HG02852 (cell line): Measurements from ENCODE around the gene NECAB2.
"Not testable (repeated sequence)": the region's sequence is repeated elsewhere in the genome, so short reads cannot be mapped to it uniquely, and the experiment has no call there.

Source experiments
- ATAC-seq: cut with Tn5 transposase; IDR thresholded peaks from one replicate; pipeline ENCODE4 v1.9.1; 2021; ENCODE audit warnings: mild to moderate bottlenecking, moderate library complexity; ENCODE audit not compliant: unreplicated experiment

NECAB2 gene

DNA sequence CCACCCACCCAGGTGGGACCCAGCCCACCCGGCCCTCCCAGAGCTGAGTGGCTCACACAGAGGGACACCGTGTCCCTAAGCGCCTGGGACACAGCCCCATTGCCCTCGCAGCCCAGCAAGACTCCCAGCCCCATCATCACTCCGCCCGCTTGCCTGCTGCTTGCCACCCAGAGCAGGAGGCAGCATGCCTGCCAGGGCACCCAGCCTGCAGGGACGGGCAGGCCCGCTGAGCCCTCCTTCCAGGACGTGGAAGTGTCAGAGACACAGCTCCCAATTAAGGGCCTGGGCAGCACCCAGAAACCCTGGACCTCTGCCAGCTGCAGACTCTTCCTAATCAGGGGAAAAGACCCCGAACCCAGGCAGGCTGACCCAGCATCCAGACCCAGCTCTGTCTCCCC is 32.2 kb upstream of the NECAB2 start:
- ATAC-seq: no peak

DNA sequence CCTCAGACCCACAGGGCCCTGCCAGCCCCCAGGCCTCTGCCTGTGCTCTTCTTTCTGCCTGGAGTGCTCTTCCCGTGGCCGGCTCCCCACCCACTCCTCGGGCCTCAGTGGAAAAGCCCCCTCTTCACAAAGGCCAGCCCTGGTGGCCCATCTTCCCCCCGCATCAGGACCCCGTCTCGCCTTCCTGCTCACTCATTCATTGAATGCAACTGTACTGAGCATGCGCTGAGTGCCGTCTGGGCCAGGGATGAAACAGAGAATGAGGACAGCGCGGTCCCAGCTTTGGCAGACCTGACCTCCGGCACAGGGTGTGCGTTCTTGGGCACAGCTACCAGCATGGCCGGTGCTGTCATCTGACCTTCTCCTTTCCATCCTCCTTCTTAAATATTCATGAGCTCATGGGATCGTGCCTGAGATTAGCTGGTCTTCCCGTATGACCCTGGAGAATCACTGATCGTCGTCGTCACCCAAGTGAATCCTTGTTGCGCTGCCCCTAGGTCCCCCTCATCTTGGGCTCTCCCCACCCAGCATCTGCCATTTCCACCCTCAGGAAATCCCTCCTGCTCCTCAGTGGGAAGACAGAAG is 31.4 kb upstream of the NECAB2 start:
- ATAC-seq: no peak

DNA sequence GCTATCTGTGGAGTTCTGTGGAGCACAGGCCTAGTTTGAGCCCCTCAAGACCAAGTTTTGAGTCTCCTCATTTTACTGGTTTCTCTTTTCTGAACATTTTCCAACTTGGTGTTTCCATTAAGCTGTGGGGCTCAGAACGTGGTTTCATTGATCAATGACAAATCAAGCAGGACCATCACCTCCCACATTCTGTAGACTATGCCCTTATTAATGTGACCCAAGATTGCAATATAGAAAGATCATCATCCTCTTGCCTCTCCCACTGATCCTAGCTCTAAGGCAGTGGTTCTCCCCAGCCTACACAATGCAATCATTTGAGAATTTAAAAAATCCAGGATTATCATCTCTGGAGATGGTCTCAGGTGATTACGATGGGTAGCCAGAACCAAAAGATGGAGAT is 30.8 kb upstream of the NECAB2 start:
- ATAC-seq: no peak

DNA sequence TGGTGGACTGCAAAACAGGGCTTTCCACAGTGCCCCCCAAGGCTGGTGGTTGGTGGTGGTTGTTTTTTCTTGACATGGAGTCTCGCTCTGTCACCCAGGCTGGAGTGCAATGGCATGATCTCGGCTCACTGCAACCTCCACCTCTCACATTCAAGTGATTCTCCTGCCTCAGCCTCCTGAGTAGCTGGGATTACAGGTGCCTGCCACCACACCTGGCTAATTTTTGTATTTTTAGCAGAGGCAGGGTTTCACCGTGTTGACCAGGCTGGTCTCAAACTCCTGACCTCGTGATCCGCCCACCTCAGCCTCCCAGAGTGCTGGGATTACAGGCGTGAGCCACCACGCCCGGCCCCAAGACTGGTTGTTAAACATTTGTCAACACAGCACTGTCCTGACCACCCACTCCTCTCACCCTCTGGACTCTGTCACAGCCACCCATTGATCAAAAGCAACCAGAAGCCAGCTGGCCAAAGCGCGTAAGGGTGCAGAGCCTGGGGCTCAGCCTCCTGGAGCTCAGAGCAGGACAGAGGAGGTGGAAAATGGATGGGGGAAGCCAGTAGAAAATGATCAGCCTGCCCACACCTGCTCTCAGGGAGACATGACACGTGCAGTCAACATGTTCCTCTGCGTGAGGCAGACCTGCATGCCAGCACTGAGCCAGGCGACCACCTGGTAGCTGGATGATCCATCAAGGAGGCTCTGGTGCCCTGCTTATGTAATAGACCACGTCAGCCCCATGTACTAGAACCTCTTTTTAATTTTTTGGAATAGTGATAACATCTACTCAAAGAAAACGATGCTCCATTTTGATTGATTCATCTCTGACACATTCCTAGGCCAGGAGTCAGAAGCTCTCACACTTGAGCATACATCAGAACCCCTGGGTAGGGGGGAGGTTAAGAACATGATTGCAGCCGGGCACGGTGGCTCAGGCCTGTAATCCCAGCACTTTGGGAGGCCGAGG is 29.8 kb upstream of the NECAB2 start:
- ATAC-seq: no peak

DNA sequence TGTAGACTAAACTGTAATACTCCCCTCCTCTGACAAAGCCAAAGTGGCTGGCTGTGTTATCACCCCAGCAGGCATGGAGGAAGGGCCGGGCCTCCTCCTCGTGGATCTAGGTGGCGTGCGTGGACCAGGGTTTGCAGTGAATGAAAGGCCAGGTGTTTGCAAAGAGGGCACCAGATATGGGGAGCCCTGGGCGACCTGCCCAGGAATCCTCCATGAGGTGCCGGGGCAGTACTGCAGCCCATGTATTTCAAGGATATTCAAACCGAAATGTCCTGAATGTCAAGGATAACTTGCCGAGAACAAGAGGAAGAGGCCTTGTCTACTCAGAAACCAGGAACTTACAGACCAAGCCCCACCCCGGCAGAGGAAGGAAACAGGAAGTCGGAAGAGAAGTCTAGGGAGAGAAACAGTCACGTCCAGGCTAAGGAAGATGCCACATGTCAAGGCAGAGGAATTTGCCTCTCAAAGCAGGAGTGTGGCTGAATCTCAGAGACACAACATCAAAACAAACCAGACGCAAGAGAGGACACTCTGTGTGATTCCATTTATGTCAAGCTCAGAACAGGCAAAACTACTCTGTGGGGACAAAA is 28.7 kb upstream of the NECAB2 start:
- no peak for ATAC-seq

DNA sequence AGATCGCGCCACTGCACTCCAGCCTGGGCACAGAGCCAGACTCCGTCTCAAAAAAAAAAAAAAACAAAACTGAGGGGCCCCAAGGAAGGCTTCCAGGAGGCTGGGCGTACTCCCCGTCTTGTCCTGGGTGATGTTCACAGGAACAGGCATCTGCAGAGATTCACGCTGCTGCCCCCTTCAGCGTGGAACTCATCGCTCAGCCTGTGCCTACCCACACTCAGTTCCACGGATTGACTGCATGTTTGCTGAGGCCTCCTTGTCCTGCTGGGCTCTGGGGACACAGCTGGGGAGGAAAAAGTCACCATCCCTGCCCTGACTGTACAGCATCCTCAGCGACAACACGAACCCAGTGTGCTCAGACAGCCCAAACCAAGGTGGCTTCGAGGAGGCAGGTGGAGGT is 27.9 kb upstream of the NECAB2 start:
- no peak for ATAC-seq

DNA sequence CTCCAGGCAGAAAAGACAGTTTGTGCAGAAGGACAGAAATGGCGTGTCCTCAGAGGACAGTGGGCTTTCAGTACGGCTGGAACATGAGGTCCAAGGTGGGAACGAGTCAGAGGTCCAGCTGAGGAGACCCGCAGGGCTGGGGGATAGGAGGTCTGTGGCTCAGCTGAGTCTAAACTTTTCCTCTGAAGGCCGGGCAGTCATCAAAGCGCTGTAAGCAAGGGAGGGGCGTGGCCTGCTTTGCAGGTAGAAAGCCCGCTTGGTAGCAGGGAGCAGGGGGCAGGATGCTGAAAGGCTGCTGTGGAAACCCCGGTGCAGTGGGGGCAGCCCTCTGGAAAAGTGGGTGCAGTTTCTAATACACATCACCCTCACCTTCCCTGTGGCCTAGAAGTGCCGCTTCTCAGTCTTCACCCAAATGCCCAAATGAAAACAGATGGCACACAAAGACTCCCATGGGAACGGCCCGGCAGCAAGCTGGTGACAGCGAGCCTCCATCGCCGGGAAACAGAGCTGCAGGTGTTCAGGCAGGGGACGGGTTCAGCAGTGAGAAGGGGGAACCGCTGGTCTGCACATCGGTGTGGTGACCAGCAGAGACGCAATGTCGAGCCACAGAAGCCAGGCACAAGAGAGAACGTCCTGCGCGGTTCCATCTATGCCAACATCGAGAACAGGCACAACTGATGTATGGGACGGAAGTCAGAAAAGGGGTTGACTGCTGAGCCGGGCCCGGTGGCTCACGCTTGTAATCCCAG is 27.2 kb upstream of the NECAB2 start:
- ATAC-seq: no peak

DNA sequence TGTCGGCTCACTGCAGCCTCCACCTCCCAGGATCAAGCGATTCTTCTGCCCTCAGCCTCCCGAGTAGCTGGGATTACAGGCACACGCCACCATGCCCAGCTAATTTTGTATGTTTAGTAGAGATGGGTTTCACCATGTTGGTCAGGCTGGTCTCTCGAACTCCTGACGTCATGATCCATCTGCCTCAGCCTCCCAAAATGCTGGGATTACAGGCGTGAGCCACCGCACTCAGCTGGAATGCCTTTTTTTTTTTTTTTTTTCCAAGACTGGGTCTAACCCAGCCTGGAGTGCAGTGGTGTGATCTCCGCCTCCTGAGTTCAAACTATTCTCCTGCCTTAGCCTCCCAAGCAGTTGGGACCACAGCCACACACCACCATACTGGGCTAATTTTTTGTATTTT is 26.5 kb upstream of the NECAB2 start:
- ATAC-seq: not testable (repeated sequence)

DNA sequence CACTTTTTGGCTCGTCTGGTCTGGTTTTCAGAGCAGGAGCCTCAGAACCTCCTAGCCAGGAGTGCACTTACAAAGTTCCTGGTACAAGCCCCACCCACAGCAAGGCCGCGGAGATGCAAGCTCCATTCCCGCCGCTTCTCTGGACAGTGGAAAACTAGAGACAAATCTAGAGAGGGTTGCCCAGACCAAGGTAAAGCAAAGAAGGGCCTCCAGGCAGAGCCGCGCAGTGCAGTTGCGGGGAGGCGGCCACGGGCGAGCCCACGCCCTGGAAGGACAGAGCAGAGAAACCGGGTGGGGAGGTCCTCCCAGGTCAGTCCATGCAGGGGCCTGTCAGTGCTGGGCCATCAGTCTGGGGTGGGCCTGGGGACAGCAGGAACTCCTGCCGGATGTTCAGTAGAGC is 26.0 kb upstream of the NECAB2 start:
- ATAC-seq: no peak

DNA sequence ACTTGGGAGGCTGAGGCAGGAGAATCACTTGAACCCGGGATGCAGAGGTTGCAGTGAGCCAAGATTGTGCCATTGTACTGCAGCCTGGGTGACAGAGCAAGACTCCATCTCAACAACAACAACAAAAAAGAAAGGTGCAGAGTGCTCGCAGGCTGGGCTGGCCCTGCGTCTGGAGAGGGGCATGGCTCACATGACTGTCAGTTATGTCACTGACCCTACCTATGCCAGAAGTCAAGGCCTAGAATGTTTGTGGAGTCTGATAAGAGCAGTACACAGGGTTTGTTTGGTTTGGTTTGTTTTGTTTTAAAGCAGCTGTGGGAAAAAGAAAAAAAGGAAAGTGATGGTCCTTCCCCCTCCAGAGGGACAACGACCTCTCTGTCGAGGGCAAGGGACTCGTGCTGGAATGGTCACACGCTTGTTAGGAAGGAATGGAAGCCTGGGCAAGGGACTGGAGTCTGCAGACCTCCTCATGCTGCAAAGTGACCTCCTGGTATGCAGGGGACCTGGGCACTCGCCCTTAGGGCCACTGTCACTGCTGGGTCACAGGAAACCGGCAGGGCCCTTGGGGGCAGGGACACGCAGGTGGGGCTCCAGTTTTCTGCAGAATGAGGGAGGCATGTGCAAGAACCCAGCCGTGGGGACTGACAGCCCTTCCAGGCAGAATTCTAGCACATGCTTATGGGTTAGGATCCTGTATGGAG is 25.1 kb upstream of the NECAB2 start:
- no peak for ATAC-seq

DNA sequence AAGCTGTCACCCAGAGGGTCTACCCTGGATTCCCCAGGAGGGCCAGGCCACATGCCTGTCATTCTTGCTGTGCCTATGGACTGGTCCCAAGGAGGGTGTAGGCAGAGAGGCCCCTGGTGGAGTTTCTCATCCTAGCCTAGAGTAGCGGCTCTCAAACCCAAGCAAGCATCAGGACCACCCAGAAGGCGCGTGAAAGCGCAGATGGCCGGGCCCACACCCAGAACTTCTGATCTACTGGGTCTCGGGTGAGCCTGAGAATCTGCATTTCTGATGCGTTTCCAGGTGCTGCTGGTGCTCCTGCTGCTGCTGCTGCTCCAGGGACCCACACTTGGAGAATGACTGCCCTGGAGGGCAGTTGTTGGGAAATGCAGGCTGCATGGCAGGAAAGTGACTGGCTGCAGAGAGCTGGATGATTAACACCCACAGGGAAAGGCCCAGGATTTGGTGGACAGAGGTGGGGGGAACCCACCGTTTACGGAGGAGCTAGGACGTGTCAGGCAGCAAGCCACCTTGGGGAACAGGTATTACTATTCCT is 24.5 kb upstream of the NECAB2 start:
- no peak for ATAC-seq

DNA sequence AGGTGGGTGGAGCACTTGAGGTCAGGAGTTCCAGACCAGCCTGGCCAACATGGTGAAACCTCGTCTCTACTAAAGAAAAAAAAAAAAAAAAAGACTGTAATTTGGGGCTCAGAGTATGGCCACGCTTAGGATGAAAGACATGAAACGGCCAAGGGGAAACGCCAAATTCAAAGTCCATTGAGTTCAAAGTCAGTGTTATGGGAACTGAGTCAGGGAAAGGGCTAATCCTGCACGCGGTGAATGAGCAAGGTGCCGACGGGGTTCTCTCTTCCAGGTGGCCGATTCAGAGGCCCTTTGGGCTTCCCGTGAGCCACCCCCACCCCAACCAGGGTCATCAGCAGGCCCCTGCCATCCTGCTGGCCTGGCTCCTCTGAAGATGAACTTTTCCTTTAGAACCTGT is 22.5 kb upstream of the NECAB2 start:
- no peak for ATAC-seq

DNA sequence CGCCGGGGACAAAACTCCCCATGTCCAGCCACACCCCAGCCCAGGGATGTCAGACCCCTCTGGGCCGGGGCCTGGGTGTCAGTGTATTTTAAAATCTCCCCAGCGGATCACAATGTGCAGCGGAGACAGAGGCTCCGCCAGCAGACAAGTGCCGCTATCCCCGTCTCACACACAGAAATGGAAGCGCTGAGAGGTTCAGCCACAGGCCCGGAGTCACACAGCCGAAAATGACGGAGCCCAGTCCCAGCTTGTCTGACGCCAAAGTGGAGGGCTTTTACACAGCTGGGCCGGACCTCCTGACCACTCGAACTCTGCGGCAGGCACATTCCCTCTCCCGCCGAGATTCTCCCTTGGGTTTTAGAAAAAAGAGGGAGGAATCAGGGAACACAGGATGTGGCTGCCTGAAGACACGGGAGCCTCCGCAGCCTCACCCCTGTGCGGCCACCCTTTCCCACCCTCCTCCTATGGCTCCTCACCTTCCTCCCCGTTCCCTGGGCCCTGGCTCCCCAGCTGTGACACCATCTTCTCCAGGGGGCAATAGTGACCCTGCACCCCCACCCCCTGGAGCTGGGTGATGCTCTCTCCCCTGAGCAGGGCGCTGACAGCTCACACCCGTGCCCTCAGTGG is 21.8 kb upstream of the NECAB2 start:
- ATAC-seq: no peak

DNA sequence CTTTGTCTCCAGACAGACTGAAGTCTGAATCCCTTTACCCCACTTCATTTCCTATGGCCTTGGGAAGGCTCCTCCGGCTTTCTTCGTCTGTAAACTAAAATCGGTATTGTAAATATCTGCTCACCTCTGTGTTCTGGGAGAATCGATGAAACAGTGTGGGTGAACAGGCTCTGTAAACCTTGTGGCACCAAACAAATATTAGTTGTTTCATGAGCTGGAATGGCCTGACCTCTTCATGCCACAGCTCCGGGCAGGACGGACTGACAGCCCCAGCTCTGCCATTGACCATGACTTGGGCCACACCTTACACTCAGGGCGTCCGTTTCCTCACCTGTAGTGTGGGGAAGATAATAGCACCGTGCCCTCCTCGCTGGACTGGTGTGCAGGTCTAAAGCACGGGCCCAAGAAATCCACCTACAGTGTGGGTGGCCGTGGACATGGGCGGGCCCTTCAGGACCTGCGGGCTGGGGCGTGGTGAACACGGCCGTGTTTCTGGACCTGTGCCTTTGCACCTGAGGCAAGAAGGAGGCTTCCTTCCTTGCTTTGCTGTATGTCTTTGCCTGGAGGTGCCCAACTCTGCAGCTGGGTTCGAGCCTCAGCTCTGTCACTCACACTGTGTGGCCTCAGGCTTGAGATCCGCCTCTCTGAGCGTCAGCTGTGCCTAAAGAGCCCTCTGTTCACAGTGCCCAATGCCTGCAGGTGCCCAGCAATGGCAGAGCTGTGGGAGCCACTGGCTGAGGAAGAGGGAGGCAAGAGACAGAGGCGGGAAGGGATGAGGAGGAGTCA is 21.1 kb upstream of the NECAB2 start:
- no peak for ATAC-seq

DNA sequence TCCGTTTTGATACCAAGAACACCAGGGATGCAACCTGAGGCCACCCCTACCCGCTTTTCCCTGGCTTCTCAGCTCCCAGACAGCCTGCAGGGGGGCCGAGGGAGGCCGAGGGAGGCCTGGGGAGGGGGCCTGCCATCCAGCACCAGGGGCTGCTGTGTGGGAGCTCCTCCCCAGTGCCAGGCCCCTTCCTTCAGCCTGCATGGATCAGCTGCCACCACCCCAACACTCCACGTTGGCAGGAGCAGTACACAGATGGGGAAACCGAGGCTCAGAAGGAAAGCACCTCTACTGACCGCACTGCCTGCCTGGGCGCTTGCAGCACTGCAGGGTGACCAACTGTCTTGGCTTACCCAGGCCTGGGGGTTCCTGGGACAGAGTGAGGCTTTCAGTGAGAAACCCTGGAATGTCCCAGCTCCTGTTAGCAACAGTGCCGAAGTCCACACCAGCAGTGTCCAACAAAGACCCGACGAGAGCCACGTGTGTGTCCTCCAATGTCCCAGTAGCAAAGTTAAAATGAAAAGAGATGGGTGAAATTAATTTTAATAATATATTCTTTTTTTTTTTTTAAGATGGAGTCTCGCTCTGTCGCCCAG is 20.3 kb upstream of the NECAB2 start:
- ATAC-seq: no peak

DNA sequence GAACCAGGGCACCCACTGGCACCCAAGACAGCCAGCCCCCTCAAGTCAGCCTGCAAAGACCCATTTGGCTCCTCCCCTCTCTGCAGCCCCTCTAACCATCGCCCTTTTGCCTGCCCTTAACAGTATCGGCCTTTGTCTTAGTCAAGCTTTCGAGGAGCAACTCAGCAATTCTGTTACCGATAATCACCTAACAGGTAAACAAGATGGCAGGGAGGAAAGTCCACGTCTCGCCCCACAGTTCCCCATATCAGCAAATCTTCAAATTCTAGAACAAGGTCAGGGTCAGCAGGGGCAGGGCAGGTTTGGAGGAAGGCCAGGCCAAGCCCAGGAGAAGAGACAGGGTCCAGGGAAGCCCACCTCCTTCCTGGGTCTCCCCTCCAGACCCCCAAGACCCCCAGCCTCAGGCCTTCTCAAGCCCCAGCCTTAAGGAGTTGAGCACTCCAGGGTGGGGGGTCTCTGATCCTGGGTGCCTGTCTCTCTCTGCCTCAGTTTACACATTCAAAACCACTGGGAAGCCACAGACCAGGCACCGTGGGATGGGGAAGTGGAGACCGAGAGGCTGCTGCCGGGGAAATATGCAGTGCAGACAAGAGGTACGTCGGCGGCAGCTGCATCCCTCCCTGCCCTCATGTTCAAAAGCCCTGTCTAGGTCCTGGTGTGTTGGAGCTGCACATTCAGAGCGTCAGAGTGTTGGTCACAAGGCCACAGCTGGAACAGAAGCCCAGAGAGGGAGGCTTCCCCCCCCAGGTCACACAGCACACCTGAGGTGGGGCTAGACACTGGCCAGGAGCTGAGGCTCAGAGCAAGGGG is 18.9 kb upstream of the NECAB2 start:
- no peak for ATAC-seq

DNA sequence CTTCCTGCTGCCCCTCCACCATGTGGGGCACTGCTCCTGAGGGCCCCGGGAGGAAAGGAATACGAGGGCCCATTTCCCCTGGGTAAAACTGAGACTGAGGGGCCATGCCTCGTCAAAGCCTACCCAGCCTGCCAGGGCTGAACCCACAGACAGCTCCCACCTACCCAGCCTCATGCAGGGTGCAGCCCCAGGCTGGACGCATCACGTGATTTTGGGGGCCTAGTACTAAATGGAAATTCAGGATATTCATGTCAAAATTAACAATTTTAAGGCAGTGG is 18.4 kb upstream of the NECAB2 start:
- no peak for ATAC-seq

DNA sequence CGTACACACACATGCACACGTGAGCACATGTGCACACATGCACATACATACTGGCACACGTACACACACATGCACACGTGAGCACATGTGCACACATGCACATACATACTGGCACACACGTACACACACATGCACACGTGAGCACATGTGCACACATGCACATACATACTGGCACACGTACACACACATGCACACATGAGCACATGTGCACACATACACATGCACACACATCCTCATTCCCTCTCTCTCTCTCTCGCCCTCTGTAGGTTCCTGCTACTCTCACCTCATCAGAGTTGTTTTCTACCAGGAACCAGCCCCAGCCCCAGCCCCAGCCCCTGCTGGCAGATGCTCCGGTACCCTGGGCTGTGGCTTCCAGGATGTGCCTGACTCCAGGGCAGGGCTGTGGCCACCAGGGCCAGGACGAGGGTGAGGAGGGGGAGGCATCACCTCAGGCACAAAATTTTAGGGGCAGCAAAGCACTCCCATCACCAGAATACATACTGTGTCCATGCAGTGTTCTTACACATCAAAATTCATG is 17.1 kb upstream of the NECAB2 start:
- ATAC-seq: not testable (repeated sequence)
